Stomach (tissue), 8 donors: ENCODE measurements around the gene GULP1. TPM values are rescaled to one million over a fixed set of nuclear protein-coding genes. Genes with fewer than 3 reads are reported as not detected.

Experiments used
- polyA plus RNA-seq, 3 donors: library from polyadenylated mRNA; stranded (reverse); fragments of 200-250 nt; gene quantifications; one replicate each; pipeline ENCODE4 v1.2.3, GENCODE V29; 2013
- small RNA-seq, 4 donors: library from RNA; depleted of rRNA; stranded (forward); fragments of <200 nt; gene quantifications; one replicate each; pipeline ENCODE3, GENCODE V24; 2016
- total RNA-seq, 5 donors: library from RNA; depleted of rRNA; stranded (reverse); fragments of >200 nt; gene quantifications; one replicate each; pipeline versions ENCODE4 v1.1.0 to v1.2.3, GENCODE V29; 2014 to 2016
- donor health status: healthy with polysubstance abuse.
- donor health status: Bipolar disorder and iron deficiency.
- donor health status: healthy.

GULP1 gene
- total and polyA plus RNA-seq, 8 donors: 4.9 to 179 (median 32.8) TPM

Small RNA genes lying within 50 kb of the gene (small RNA-seq; reads per million reads assigned to genes)
- gene MIR561: 0.47 to 4.7 (median 1.3) reads per million in 4 donors
- 0 reads per million in 4 donors for gene RNA5SP114
